ENCODE measurements around the gene MAD1L1.

MAD1L1 gene

GRCh38 chr7:2103071-2103898 lies 129.5 kb downstream of the MAD1L1 start:
- H3K4me3 ChIP-seq (ENCODE audit: low read length): no peak overlapping the region
- DNase-seq (ENCODE audit: low read depth, low spot score): no peak

GRCh38 chr7:2102375-2102723 lies 130.4 kb downstream of the MAD1L1 start:
- no peak overlapping the region for H3K4me3 ChIP-seq (ENCODE audit: low read length)
- no peak for DNase-seq (ENCODE audit: low read depth, low spot score)

GRCh38 chr7:2101630-2102374 lies 130.9 kb downstream of the MAD1L1 start:
- H3K4me3 ChIP-seq (ENCODE audit: low read length): no peak overlapping the region
- no peak for DNase-seq (ENCODE audit: low read depth, low spot score)

GRCh38 chr7:2100278-2101208 lies 132.2 kb downstream of the MAD1L1 start:
- H3K4me3 ChIP-seq (ENCODE audit: low read length): no peak overlapping the region

GRCh38 chr7:2099048-2099957 lies 133.4 kb downstream of the MAD1L1 start:
- no peak for DNase-seq (ENCODE audit: low read depth, low spot score)
- H3K4me3 ChIP-seq (ENCODE audit: low read length): no peak overlapping the region

More at GRCh38 chr7:2100278-2101208, 132.2 kb downstream of the MAD1L1 start:
- DNase-seq (ENCODE audit: low read depth, low spot score): peak; percentile 51

- H3K4me3 ChIP-seq (ENCODE audit: low read length): no peak overlapping the region
- DNase-seq (ENCODE audit: low read depth, low spot score): no peak
Observed at GRCh38 chr7:2098496-2098895, 134.2 kb downstream of the MAD1L1 start.

GRCh38 chr7:2098056-2098455 lies 134.7 kb downstream of the MAD1L1 start:
- no peak for DNase-seq (ENCODE audit: low read depth, low spot score)
- no peak overlapping the region for H3K4me3 ChIP-seq (ENCODE audit: low read length)

- H3K4me3 ChIP-seq (ENCODE audit: low read length): no peak overlapping the region
- DNase-seq (ENCODE audit: low read depth, low spot score): no peak
Observed at GRCh38 chr7:2097492-2097891, 135.3 kb downstream of the MAD1L1 start.

GRCh38 chr7:2096692-2097387 lies 135.9 kb downstream of the MAD1L1 start:
- H3K4me3 ChIP-seq (ENCODE audit: low read length): no peak overlapping the region
- no peak for DNase-seq (ENCODE audit: low read depth, low spot score)

- DNase-seq (ENCODE audit: low read depth, low spot score): no peak
- no peak overlapping the region for H3K4me3 ChIP-seq (ENCODE audit: low read length)
Observed at GRCh38 chr7:2095436-2095835, 137.3 kb downstream of the MAD1L1 start.

GRCh38 chr7:2094454-2095045 lies 138.2 kb downstream of the MAD1L1 start:
- H3K4me3 ChIP-seq (ENCODE audit: low read length): no peak overlapping the region
- DNase-seq (ENCODE audit: low read depth, low spot score): no peak

GRCh38 chr7:2093843-2094220 lies 138.9 kb downstream of the MAD1L1 start:
- no peak overlapping the region for H3K4me3 ChIP-seq (ENCODE audit: low read length)
- DNase-seq (ENCODE audit: low read depth, low spot score): no peak

- no peak for DNase-seq (ENCODE audit: low read depth, low spot score)
- no peak overlapping the region for H3K4me3 ChIP-seq (ENCODE audit: low read length)
Observed at GRCh38 chr7:2093215-2093842, 139.4 kb downstream of the MAD1L1 start.

GRCh38 chr7:2092279-2092678 lies 140.5 kb downstream of the MAD1L1 start:
- H3K4me3 ChIP-seq (ENCODE audit: low read length): no peak overlapping the region
- DNase-seq (ENCODE audit: low read depth, low spot score): no peak

- H3K4me3 ChIP-seq (ENCODE audit: low read length): no peak overlapping the region
- DNase-seq (ENCODE audit: low read depth, low spot score): no peak
Observed at GRCh38 chr7:2090526-2091520, 141.9 kb downstream of the MAD1L1 start.

GRCh38 chr7:2088801-2089200 lies 143.9 kb downstream of the MAD1L1 start:
- DNase-seq (ENCODE audit: low read depth, low spot score): no peak
- H3K4me3 ChIP-seq (ENCODE audit: low read length): no peak overlapping the region
